ENCODE measurements around the gene TH. TPM values are rescaled to one million over a fixed set of nuclear protein-coding genes. Genes with fewer than 3 reads are reported as not detected.

TH gene
- total and polyA plus RNA-seq, 2 of the 8 experiments (the other 6 are each of a cell fraction or from before 2014, with no cell fraction given), result 0.09 TPM; not detected in 1

DNA sequence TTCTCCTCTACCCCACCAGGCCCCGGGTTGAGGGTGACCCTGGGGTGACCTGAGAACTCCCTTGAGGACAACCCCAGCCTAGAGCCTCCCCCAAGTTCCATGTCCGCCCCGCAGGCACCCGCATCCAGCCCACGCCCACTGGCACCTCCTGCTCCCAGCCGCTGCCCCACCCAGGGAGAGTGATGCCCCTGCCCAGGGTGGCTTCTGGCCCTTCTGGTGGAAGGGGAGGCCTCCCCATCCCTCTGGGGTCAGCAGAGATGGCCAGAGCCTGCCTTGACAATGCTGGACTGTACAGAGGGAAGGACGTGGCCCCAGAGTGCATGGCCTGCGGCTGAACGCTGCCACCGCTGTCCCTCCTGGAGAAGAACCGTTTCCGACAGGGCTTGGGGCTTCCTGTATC is 1.1 kb upstream of the TH start:
- H2AFZ ChIP-seq (ENCODE audit: low read length), result no peak overlapping the region
- no peak overlapping the region for H3K4me3 ChIP-seq (ENCODE audit: extremely low read depth in 1 of 4, insufficient read depth in 2 of 4, low read depth in 3 of 4, low read length in 4 of 4)
- H4K5ac ChIP-seq (ENCODE audit: insufficient read length, low read depth, low read length), result no peak overlapping the region
- DNase-seq (ENCODE audit: low read depth in 1 of 2, low spot score in 2 of 2) (no peak), FAIRE-seq (no peak)
- 91% methylated on average over 6 of the region's 12 CpGs; no CpG with 5 or more reads in 1 of the 2 experiments for WGBS, 2 experiments (ENCODE audit: extremely low coverage in 1 of 2, insufficient coverage in 1 of 2, insufficient read length in 1 of 2, insufficient replicate concordance in 2 of 2, low coverage in 1 of 2, low lambda C conversion rate in 2 of 2, missing lambda C conversion rate in 1 of 2)
- no peak overlapping the region for H3K14ac ChIP-seq (ENCODE audit: insufficient read length)
- H2AK5ac ChIP-seq (ENCODE audit: low read depth, low read length), result no peak overlapping the region
- H4K91ac ChIP-seq (replicated peaks; ENCODE audit: insufficient read length, low read length), result no peak overlapping the region
- peaks cover 0 to 3% (median 1%) of the 10 kb centered on the region in 4 experiments; a peak in 1 of 7 replicates for H3K4me1 ChIP-seq (replicated peaks in 1 of 4; ENCODE audit: control insufficient read depth in 3 of 4, insufficient read depth in 4 of 4, low read length in 3 of 4)
- CTCF ChIA-PET (ENCODE audit: partially characterized antibody), result interaction anchor here (1.3 to 20.6 kb wide), 4 partner anchors 10 to 21 kb away, joined by 4 to 244 read pairs (median 13); partner anchors contain the start of gene INS
- POLR2A ChIA-PET (ENCODE audit: partially characterized antibody), result no interaction called here
- H4K8ac ChIP-seq (ENCODE audit: extremely low read depth, insufficient read depth, low read length), result no peak overlapping the region
- H4K20me1 ChIP-seq (replicated peaks in 1 of 2; ENCODE audit: control insufficient read depth in 1 of 2, insufficient read depth in 2 of 2, low read length in 2 of 2), result peaks cover 0 to 6% of the 10 kb centered on the region in 2 experiments
- no peak overlapping the region for H3K23ac ChIP-seq (ENCODE audit: insufficient read length)
- no peak overlapping the region for H3K9ac ChIP-seq (replicated peaks in 1 of 4; ENCODE audit: extremely low read depth in 1 of 4, low read depth in 3 of 4, low read length in 3 of 4)
- H3K9me3 ChIP-seq (ENCODE audit: insufficient read depth in 2 of 2, low read depth in 1 of 2, low read length in 1 of 2), result no peaks in the 10 kb centered on the region
- no peak overlapping the region for H2BK5ac ChIP-seq (ENCODE audit: low read depth, low read length)
- H3K4me2 ChIP-seq (ENCODE audit: insufficient read depth in 1 of 2, low read depth in 2 of 2, low read length in 2 of 2), result no peak overlapping the region
- H3K79me2 ChIP-seq (ENCODE audit: control insufficient read depth in 1 of 2, insufficient read depth in 2 of 2, low read length in 2 of 2), result no peaks in the 10 kb centered on the region
- no peaks in the 10 kb centered on the region for H3K23me2 ChIP-seq (ENCODE audit: low read depth, low read length)
- H3K79me1 ChIP-seq (ENCODE audit: low read depth, low read length), result no peaks in the 10 kb centered on the region
- no peak overlapping the region for H3K4ac ChIP-seq (replicated peaks; ENCODE audit: insufficient read length, low read depth, low read length)
- H3K56ac ChIP-seq (replicated peaks; ENCODE audit: insufficient read length, low read depth, low read length), result no peak overlapping the region
- no peaks in the 10 kb centered on the region; a peak in 1 of 8 replicates for H3K36me3 ChIP-seq (ENCODE audit: control insufficient read depth in 2 of 4, insufficient read depth in 4 of 4, low read length in 3 of 4)
- no peak overlapping the region for H2BK120ac ChIP-seq (replicated peaks; ENCODE audit: low read depth, low read length)
- H3K27ac ChIP-seq (ENCODE audit: low read depth, low read length), result no peak overlapping the region
- no peak overlapping the region for H2BK12ac ChIP-seq (ENCODE audit: low read depth, low read length)
- no peak overlapping the region for H3K18ac ChIP-seq (ENCODE audit: extremely low read depth, low read length)
- no peak overlapping the region for H2BK15ac ChIP-seq (ENCODE audit: low read length)
- H2BK20ac ChIP-seq (ENCODE audit: low read length), result no peak overlapping the region
- H3K27me3 ChIP-seq (replicated peaks in 1 of 4; ENCODE audit: control insufficient read depth in 3 of 4, extremely low read depth in 1 of 4, insufficient read depth in 3 of 4, low read length in 3 of 4), result no peaks in the 10 kb centered on the region
- TF ChIP-seq PHF8 (conservative IDR thresholded peaks at IDR 0.05; ENCODE audit: low read depth, low read length), result no peak
- no peak for TF ChIP-seq ZNF274 (IDR thresholded peaks at IDR 0.05; ENCODE audit: borderline replicate concordance, extremely low read depth, low read length)
- no peak for TF ChIP-seq GABPA (IDR thresholded peaks at IDR 0.05; ENCODE audit: borderline replicate concordance, insufficient read depth, low read length)
- no peak for TF ChIP-seq SRF (IDR thresholded peaks at IDR 0.05; ENCODE audit: low read depth, low read length)
- TF ChIP-seq RAD21 (IDR thresholded peaks at IDR 0.05 in 1 of 2, conservative IDR thresholded peaks at IDR 0.05 in 1 of 2; ENCODE audit: low read depth in 2 of 2, low read length in 2 of 2), result no peak
- no peak for TF ChIP-seq KDM5A (IDR thresholded peaks at IDR 0.05; ENCODE audit: low read length)
- no peak for TF ChIP-seq YY1 (IDR thresholded peaks at IDR 0.05; ENCODE audit: low read depth, low read length)
- no peak for TF ChIP-seq SIRT6 (IDR thresholded peaks at IDR 0.05; ENCODE audit: low read length)
- no peak for TF ChIP-seq EP300 (IDR thresholded peaks at IDR 0.05; ENCODE audit: borderline replicate concordance in 1 of 2, low read depth in 2 of 2, low read length in 2 of 2)
- TF ChIP-seq SIX5 (IDR thresholded peaks at IDR 0.05; ENCODE audit: low read depth, low read length), result no peak
- TF ChIP-seq SP4 (IDR thresholded peaks at IDR 0.05; ENCODE audit: low read length), result no peak
- no peak for TF ChIP-seq RXRA (IDR thresholded peaks at IDR 0.05; ENCODE audit: insufficient read depth, low read depth, low read length)
- no peak for TF ChIP-seq NRF1 (IDR thresholded peaks at IDR 0.05; ENCODE audit: low read depth, low read length)
- TF ChIP-seq BACH1 (IDR thresholded peaks at IDR 0.05; ENCODE audit: low read length), result no peak
- TF ChIP-seq HDAC2 (IDR thresholded peaks at IDR 0.05; ENCODE audit: borderline replicate concordance in 1 of 2, low read depth in 2 of 2, low read length in 2 of 2), result no peak
